HG03039 (cell line): ENCODE measurements around the gene PLXNA4.

Experiments
- ATAC-seq: cut with Tn5 transposase; IDR thresholded peaks from one replicate; pipeline ENCODE4 v1.9.1; 2021; ENCODE audit warnings: mild to moderate bottlenecking, moderate library complexity; ENCODE audit not compliant: unreplicated experiment

Gene PLXNA4

GRCh38 chr7:132371948-132372347, 204.3 kb downstream of the PLXNA4 start:
- no peak for ATAC-seq

GRCh38 chr7:132368246-132368900, 207.9 kb downstream of the PLXNA4 start:
- no peak for ATAC-seq

DNA sequence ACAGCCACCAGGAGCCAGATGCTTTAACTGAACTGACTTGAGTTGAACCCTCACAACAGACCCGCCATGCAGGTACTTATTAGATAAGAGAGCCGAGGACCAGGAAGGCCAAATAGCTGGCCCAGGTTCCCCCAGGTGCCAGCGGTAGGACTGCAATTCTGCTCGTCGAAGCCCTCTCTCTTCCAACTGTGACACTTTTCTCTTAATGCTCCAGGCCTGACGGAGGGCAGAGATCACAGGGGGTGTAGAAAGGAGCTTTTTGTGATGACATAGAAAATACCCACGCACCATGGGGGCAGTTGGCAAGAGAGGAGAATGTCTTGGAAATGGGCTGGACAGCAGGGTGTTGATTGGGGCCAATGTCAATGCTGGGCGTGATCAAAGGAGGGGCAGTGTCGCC, 208.5 kb downstream of the PLXNA4 start:
- no peak for ATAC-seq

DNA sequence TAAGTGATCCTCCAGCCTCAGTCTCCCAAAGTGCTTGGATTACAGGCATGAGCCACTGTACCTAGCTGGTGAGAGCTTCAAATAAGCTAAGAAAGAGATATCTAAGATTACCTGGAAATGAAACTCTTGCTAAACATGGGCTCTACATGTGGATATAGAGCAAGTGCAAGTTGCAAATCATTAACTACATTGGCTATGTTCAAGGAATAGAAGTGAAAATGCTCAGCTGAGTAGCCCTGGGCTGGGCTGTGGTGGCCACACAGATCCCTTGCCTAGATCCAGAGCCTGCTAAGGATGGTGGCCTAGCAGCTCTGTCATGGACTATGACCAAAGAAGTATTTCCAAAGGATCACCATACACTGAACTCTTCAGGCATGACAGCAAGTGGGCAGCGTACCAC, 209.3 kb downstream of the PLXNA4 start:
- ATAC-seq, result no peak

DNA sequence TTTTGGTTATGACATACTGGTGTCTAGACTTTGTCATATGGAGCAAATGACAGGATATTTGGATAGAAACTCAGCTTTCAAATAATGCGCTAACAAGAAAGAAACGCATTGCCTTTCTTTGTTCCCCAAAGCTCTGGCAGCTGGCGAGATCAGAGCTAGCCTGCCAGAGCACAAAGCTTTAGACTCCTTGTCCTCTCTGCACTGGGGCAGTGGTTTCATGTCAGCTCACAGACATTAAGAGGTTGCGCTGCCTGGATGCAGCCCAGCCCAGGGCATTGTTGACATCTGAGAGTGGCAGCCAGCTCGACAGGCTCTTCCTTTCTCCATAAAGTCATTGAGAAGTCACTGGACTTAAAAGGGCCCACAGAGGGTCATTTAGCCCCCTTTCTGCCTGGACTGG, 212.0 kb downstream of the PLXNA4 start:
- ATAC-seq, result no peak

GRCh38 chr7:132362059-132362458, 214.2 kb downstream of the PLXNA4 start:
- no peak for ATAC-seq

GRCh38 chr7:132361146-132361545, 215.1 kb downstream of the PLXNA4 start:
- no peak for ATAC-seq

DNA sequence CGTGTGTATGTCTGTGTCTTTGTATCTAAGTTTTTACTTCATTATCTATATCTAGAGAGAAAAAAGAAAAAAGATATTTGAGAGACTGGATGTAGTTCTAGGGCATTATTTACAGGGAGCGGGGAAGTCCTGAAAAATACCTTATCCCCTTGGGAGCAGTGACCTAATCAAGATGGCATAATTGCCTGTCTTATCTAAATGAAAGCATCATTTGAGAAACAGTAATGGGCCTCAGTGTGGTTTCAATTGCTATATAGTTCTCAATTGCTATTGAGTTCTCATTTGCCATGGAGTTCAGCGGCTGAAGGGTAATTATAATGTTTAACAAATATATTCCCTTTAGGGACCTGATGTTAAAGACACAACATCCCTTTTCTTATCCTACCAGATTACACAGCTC, 216.5 kb downstream of the PLXNA4 start:
- ATAC-seq, result no peak

DNA sequence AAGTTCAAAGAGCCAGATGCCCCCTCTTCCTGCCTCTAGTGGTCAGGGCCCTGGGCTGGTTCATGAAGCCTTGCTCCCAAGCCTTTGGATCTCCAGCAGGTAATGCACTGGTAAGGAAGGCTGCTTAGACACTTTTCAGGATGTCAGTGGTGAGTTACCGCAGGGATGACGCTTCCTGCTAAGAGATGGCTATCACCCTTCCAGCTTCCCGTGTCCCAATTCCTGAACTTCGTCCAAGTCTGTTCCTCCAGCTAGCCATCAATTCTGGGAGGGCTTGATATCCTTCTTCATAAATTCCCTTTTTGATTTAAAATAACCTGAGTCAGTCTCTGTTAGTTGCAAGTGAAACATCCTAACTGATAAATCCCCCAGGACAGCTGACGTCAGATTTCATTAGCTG, 221.2 kb downstream of the PLXNA4 start:
- ATAC-seq, result no peak

DNA sequence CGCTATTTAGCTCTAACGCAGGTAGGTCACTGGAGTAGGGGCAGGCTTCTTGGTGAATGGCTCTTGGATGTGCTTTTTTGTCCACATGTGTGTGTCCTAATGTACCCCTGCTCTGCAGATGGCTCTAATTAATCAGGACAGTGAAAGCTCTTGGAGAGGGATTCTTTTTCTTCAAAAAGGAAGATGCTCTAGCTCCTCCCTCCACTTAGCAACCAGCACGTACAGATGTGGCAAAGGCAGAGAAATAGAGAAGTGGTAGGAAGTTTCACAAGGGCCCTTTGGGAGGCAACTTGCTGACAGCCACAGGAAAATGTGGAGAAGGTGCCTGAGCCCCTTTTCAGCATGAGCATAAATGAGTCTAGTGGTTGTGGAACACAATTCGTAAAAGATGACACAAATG, 221.7 kb downstream of the PLXNA4 start:
- ATAC-seq, result no peak

- no peak for ATAC-seq
Observed at GRCh38 chr7:132353936-132354335, 222.3 kb downstream of the PLXNA4 start.

GRCh38 chr7:132352800-132353199, 223.5 kb downstream of the PLXNA4 start:
- ATAC-seq, result no peak

GRCh38 chr7:132351954-132352499, 224.2 kb downstream of the PLXNA4 start:
- ATAC-seq, result no peak

- no peak for ATAC-seq
Observed at GRCh38 chr7:132350741-132351140, 225.5 kb downstream of the PLXNA4 start.

GRCh38 chr7:132349075-132349474, 227.2 kb downstream of the PLXNA4 start:
- ATAC-seq, result no peak

- no peak for ATAC-seq
Observed at GRCh38 chr7:132348341-132348740, 227.9 kb downstream of the PLXNA4 start.

GRCh38 chr7:132347858-132348257, 228.4 kb downstream of the PLXNA4 start:
- no peak for ATAC-seq

GRCh38 chr7:132347123-132347522, 229.1 kb downstream of the PLXNA4 start:
- no peak for ATAC-seq

GRCh38 chr7:132345543-132346129, 230.6 kb downstream of the PLXNA4 start:
- ATAC-seq, result no peak

DNA sequence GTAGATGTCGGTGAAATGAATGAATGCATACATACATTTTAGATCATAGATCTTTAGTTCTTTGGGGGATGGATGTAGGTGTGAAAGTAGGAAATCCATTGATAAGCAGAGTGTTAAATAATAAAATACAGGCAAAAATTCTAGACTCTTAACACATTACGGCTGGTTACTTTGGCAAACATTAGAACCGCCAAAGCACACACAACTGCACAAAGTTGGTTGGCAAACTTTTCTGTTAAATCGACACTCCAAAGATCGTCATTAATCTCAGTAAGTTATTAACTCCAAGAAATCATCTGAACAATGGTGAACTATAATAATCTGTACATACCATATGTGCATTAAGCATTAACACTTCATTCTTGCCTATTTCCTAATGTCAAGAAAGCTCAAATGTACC, 231.2 kb downstream of the PLXNA4 start:
- ATAC-seq, result no peak

GRCh38 chr7:132343199-132343598, 233.1 kb downstream of the PLXNA4 start:
- ATAC-seq, result no peak

DNA sequence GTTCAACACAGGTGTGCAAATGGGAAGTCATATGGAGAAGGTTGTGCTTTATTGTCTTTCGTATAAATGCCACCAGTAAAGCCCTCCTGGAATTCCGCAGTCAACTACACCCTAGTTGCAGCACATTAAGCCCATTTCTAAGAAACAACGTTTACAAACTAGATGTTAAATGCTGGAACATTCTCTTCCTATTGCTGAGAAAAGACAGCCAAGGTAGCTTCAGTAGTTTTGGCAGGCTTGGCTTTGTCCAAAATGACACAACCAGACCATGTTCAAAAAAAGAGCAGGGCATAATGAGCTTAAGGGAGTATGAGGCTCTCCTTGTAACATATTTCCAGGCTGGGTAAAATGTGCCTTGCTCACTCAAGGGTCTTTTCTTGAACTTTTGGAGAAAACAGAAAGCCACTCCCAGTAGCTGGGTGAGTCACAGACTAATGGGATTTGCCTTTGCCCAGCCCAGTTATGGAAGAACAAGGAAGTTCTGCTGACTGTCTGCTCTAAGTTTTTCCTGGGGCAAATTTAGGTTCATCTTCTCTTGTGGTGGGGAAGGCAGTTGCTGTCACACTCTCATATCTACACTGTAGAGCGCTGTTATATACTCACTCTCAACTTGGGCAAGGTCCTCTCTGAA, 238.7 kb downstream of the PLXNA4 start:
- no peak for ATAC-seq
